ENCODE measurements around the gene BLM.
A peak's percentile ranks its signal among the peaks of the same experiment; 100 is the strongest.
"Not testable (repeated sequence)": the region's sequence is repeated elsewhere in the genome, so short reads cannot be mapped to it uniquely, and the experiment has no call there.

The BLM gene

DNA sequence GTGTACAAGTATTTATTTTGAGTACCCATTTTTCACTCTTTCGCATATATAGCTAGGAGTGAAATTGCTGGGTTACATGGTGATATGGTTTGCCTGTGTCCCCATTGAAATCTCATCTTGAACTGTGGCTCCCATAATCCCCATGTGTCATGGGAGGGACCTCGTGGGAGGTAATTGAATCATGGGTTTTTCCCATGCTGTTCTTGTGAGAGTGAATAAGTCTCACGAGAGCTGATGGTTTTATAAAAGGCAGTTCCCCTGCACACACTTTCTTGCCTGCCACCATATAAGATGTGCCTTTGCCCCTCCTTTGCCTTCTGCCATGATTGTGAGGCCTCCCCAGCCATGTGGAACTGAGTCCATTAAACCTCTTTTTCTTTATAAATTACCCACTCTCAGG is 23.4 kb downstream of the BLM start:
- DNase-seq (ENCODE audit: low spot score): not testable (repeated sequence)

DNA sequence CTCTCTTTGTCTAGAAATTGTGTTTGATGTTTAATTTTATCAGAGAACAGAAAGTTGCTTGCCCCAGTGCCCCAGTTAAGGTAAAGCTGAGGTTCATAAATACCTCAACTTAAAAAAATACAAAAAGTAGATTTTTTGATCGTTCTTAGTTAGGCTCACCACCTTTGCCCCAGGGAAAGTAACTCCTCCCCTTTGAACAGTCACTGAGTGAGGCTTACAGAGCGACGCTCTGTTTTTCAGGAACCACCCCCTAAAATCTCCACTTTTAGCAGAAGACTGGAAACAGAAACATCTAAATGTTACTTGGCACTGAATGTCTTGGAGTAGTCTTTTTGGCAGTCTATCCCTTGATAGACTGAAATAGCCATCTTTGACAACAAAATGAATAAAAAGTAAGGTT is 24.9 kb downstream of the BLM start:
- no peak for DNase-seq (ENCODE audit: low spot score)

GRCh38 chr15:90743407-90743806 is 26.3 kb downstream of the BLM start:
- DNase-seq (ENCODE audit: low spot score): no peak

DNA sequence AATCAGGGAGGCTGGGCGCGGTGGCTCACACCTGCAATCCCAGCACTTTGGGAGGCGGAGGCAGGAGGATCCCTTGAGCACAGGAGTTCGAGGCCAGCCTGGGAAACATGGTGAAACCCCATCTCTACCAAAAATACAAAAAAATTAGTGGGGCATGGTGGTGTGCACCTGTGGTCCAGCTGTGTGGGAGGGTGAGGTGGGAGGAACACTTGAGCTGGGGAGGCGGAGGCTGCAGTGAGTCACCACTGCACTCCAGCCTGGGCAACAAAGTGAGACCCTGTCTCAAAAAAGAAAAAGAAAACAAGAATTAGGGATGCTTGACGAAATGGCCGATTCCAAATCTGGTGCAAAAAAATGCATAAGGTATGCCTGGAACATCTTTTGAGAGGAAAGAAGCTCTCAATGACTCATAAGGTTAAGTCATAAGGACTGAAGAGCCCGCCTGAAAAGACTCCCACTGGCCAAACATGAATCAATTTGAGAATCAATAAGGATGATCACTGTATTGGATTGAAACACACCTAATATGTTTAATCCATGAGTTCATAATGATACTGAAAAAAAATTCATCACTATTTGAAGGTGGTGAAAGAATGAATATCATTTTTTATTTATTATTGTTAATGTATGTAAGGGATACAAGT is 27.7 kb downstream of the BLM start:
- no peak for DNase-seq (ENCODE audit: low spot score)

DNA sequence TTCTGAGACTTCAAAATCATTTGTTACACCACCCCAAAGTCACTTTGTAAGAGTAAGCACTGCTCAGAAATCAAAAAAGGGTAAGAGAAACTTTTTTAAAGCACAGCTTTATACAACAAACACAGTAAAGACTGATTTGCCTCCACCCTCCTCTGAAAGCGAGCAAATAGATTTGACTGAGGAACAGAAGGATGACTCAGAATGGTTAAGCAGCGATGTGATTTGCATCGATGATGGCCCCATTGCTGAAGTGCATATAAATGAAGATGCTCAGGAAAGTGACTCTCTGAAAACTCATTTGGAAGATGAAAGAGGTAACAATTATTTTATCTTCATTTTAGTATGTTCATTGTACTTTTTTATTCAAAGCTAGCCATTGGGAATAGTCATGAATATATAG is 32.6 kb downstream of the BLM start:
- no peak for DNase-seq (ENCODE audit: low spot score)

- no peak for DNase-seq (ENCODE audit: low spot score)
Observed at GRCh38 chr15:90750186-90750585, 33.0 kb downstream of the BLM start.

GRCh38 chr15:90751300-90751825 is 34.2 kb downstream of the BLM start:
- DNase-seq (ENCODE audit: low spot score): no peak

DNA sequence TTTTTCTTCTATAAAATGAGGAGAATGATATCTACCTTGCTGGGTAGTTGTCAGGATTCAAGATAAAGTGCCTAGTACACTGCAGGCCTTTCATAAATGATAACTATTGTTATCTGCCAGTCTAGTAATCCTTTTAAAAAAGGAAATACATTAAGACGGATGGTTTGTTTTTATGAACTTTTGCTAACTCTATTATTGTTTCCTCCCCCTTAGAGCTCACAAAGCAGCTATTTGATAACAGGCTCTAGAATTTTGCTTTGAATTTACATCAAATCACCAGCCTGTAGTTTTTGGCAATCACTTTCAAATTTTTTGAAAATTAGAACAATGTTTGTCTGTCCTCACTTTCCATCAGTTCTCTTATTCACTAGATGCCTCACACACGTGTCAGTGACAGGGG is 39.8 kb downstream of the BLM start:
- no peak for DNase-seq (ENCODE audit: low spot score)

GRCh38 chr15:90757461-90757860 is 40.3 kb downstream of the BLM start:
- DNase-seq (ENCODE audit: low spot score): no peak

DNA sequence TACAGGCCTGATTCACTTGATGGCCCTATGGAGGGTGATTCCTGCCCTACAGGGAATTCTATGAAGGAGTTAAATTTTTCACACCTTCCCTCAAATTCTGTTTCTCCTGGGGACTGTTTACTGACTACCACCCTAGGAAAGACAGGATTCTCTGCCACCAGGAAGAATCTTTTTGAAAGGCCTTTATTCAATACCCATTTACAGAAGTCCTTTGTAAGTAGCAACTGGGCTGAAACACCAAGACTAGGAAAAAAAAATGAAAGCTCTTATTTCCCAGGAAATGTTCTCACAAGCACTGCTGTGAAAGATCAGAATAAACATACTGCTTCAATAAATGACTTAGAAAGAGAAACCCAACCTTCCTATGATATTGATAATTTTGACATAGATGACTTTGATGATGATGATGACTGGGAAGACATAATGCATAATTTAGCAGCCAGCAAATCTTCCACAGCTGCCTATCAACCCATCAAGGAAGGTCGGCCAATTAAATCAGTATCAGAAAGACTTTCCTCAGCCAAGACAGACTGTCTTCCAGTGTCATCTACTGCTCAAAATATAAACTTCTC is 43.6 kb downstream of the BLM start:
- no peak for DNase-seq (ENCODE audit: low spot score)

DNA sequence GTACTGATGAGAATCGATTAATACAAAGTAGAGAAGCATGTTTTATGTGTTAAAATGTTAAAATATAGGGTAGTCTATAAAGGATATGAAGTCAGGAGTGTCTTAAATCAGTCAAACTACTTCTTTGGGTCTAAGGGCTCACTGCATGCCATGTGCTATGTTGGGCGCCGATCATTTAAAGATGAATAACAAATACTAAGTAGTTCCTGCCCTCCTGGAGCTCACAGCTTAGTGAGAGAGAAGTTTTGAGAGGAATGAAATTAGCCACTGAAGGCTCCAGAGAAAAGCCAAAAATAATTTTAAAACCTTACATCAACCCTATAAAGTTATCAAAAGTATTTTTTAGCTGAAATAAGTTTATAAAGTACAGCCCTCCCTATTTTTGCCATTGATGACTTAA is 44.5 kb downstream of the BLM start:
- no peak for DNase-seq (ENCODE audit: low spot score)

DNA sequence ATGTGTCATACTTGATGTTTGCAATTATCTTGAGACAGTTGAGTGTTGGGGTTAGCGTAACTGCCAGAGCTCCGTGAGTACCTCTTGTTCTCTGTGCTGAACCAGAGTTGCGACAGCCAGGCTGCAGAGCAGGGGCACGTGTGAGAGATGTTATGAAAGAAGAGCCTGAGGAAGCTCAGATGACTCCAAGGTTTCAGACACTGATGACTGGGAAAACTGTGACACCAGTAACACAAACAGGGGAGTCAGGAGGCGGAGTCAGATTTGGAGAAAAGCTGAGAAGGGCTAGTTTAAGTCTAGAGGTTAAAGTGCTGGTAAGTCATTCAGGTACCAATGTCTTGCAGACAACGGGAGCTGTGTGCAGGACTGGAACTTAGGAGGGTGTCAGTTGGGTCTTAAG is 45.0 kb downstream of the BLM start:
- DNase-seq (ENCODE audit: low spot score): no peak

GRCh38 chr15:90763366-90764099 is 46.4 kb downstream of the BLM start:
- no peak for DNase-seq (ENCODE audit: low spot score)

DNA sequence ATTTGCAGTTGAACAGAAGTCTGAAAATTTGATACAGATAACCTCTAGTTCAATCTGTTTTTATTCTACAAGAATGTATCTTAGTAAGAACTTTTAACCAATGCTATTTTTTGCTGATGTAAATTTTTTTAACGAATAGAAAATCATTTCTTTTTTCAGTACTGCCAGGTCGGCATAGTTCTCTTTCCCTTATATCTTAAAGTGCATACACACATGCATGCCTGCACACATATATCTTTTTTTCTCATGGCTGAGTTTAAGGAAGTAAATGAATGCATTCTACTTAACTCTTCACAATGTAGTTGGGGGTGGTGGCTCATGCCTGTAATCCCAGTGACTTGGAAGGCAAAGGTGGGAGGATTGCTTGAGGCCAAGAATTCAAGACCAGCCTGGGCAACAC is 48.4 kb downstream of the BLM start:
- no peak for DNase-seq (ENCODE audit: low spot score)

- no peak for DNase-seq (ENCODE audit: low spot score)
Observed at GRCh38 chr15:90765966-90766365, 48.8 kb downstream of the BLM start.

DNA sequence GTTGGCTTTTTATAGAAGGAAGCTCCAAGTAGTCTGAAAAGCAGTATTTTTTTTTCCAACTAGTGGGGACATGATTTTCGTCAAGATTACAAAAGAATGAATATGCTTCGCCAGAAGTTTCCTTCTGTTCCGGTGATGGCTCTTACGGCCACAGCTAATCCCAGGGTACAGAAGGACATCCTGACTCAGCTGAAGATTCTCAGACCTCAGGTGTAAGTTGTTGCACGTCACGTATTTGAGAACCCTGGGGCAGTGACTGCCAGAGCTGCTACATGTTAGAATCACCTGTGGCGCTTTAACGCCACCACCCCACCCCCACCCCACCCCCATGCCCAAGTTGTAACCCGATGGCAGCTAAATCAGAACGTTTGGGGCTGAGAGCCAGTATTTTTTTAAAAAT is 52.2 kb downstream of the BLM start:
- DNase-seq (ENCODE audit: low spot score): no peak

- no peak for DNase-seq (ENCODE audit: low spot score)
Observed at GRCh38 chr15:90773485-90773884, 56.3 kb downstream of the BLM start.

DNA sequence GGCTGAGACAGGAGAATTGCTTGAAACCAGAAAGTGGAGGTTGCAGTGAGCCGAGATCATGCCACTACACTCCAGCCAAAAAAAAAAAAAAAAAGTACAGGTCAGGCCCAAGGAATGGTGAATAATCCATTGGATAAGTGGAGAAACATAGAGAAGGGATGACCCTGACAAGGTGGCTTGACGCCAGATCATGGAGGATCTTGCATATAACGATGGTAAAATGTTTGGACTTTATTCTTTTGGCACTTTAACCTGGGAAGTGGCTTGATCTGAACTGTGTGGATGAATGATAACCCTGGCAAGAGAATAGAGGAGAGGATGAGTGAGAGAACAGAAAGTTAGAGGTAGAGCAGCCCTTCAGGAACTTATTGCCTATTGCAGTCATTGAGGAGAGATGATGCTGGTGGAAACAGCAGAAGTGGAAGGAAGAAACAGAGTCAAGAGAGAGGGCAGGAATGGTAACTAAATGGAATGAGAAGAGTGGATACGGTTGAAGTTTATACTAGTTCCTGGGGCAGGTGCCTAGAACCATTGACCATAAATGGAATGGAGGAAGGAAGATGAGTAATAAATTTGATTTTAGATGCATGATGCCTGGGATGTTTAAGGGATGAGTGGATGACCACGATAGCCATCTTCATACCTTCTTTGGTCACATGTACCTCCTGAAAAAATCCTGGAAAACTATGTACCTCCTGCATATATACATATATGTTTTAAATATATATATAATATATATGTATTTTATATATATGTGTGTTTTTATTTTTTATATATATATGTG is 57.8 kb downstream of the BLM start:
- peak; percentile 75 for DNase-seq (ENCODE audit: low spot score)

GRCh38 chr15:90780916-90781315 is 63.8 kb downstream of the BLM start:
- no peak for DNase-seq (ENCODE audit: low spot score)

DNA sequence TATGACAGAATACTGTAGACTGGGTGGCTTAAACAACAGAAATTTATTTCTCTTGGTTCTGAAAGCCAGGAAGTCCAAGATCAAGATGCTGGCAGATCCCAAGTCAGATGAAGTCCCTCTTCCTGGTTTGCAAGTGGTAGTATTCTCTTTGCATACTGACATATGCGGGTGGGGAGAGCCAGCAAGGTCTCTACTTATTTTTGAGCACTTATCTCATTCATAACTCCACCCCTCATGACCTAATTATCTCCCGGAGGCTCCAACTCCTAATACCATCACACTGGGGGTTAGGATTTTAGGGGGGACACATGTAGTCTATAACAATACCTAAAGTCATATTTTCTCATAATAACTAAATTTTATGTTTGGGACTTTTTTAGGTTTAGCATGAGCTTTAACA is 65.3 kb downstream of the BLM start:
- no peak for DNase-seq (ENCODE audit: low spot score)

GRCh38 chr15:90787881-90788280 is 70.7 kb downstream of the BLM start:
- DNase-seq (ENCODE audit: low spot score): no peak

- DNase-seq (ENCODE audit: low spot score): no peak
Observed at GRCh38 chr15:90789462-90789861, 72.3 kb downstream of the BLM start.

- no peak for DNase-seq (ENCODE audit: low spot score)
Observed at GRCh38 chr15:90790057-90790456, 72.9 kb downstream of the BLM start.
